ENCODE results near the gene C22orf42. TPM values are rescaled to one million over a fixed set of nuclear protein-coding genes. Genes with fewer than 3 reads are reported as not detected.

The C22orf42 gene
- total and polyA plus RNA-seq, 4 donors, result 0.05 TPM; not detected in 3

- H3K4me3 ChIP-seq, result no peak overlapping the region
- H3K4me1 ChIP-seq (ENCODE audit: control insufficient read depth in 5 of 5, insufficient read depth in 5 of 5, low read length in 5 of 5), result peaks cover 0 to 2% (median 0%) of the 10 kb centered on the region in 5 donors
- no peaks in the 10 kb centered on the region for H3K9me3 ChIP-seq (ENCODE audit: control insufficient read depth in 4 of 4, insufficient read depth in 3 of 4, low read length in 3 of 4)
- TF ChIP-seq CTCF (IDR thresholded peaks at IDR 0.05; ENCODE audit: control extremely low read depth, extremely low read depth), result no peak
- DNase-seq (no peak), ATAC-seq (ENCODE audit: insufficient read depth, low FRiP score) (no peak)
- no peak overlapping the region for H3K27ac ChIP-seq (ENCODE audit: low read depth in 1 of 2, low read length in 1 of 2)
- 78 to 90% methylated on average over 1 of the region's 1 CpG for WGBS, 2 donors
- no peak overlapping the region for H3K9ac ChIP-seq (ENCODE audit: insufficient read depth in 1 of 2, low read length in 2 of 2)
- H3K36me3 ChIP-seq (ENCODE audit: control insufficient read depth in 4 of 4, insufficient read depth in 4 of 4, low read length in 4 of 4), result no peaks in the 10 kb centered on the region
- H3K27me3 ChIP-seq (ENCODE audit: control insufficient read depth in 3 of 3, insufficient read depth in 3 of 3, low read length in 2 of 3), result no peaks in the 10 kb centered on the region
These were observed 26.3 kb downstream of the C22orf42 start for GRCh38 chr22:32132783-32133182.

DNA sequence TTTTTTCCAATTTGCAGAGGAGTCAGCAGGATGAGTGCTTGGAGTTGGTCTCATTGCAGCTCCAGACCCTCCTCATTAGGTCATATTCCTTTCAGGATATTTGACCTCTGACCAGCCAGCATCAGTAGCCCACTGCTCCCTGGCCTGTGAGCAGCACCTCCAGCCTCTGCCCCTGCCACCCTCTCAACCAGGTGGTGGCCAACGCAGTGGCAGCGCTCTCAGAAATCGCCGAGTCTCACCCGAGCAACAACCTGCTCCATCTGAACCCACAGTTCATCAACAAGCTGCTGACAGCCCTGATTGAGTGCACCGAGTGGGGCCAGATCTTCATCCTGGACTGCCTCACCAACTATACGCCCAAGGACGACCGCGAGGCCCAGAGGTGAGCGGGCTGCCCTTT lies 27.0 kb downstream of the C22orf42 start:
- 91 to 93% methylated on average over 11 of the region's 11 CpGs for WGBS, 2 donors
- no peak overlapping the region for H3K4me3 ChIP-seq
- H3K27ac ChIP-seq (ENCODE audit: low read depth in 1 of 2, low read length in 1 of 2), result no peak overlapping the region
- peaks cover 0 to 2% (median 0%) of the 10 kb centered on the region in 5 donors for H3K4me1 ChIP-seq (ENCODE audit: control insufficient read depth in 5 of 5, insufficient read depth in 5 of 5, low read length in 5 of 5)
- no peak for TF ChIP-seq CTCF (IDR thresholded peaks at IDR 0.05; ENCODE audit: control extremely low read depth, extremely low read depth)
- DNase-seq (no peak), ATAC-seq (ENCODE audit: insufficient read depth, low FRiP score) (no peak)
- no peaks in the 10 kb centered on the region for H3K27me3 ChIP-seq (ENCODE audit: control insufficient read depth in 3 of 3, insufficient read depth in 3 of 3, low read length in 2 of 3)
- H3K9me3 ChIP-seq (ENCODE audit: control insufficient read depth in 4 of 4, insufficient read depth in 3 of 4, low read length in 3 of 4), result no peaks in the 10 kb centered on the region
- no peaks in the 10 kb centered on the region for H3K36me3 ChIP-seq (ENCODE audit: control insufficient read depth in 4 of 4, insufficient read depth in 4 of 4, low read length in 4 of 4)
- H3K9ac ChIP-seq (ENCODE audit: insufficient read depth in 1 of 2, low read length in 2 of 2), result no peak overlapping the region

- H3K27ac ChIP-seq (ENCODE audit: low read depth in 1 of 2, low read length in 1 of 2), result no peak overlapping the region
- no peak for DNase-seq
- H3K9me3 ChIP-seq (ENCODE audit: control insufficient read depth in 4 of 4, insufficient read depth in 3 of 4, low read length in 3 of 4), result no peaks in the 10 kb centered on the region
- no peak for TF ChIP-seq CTCF (IDR thresholded peaks at IDR 0.05; ENCODE audit: control extremely low read depth, extremely low read depth)
- no peaks in the 10 kb centered on the region for H3K4me1 ChIP-seq (ENCODE audit: control insufficient read depth in 5 of 5, insufficient read depth in 5 of 5, low read length in 5 of 5)
- no peaks in the 10 kb centered on the region for H3K36me3 ChIP-seq (ENCODE audit: control insufficient read depth in 4 of 4, insufficient read depth in 4 of 4, low read length in 4 of 4)
- no peak overlapping the region for H3K4me3 ChIP-seq
- WGBS, 2 donors, result 77 to 85% methylated on average over 2 of the region's 2 CpGs
- no peak for ATAC-seq (ENCODE audit: insufficient read depth, low FRiP score)
- no peaks in the 10 kb centered on the region for H3K27me3 ChIP-seq (ENCODE audit: control insufficient read depth in 3 of 3, insufficient read depth in 3 of 3, low read length in 2 of 3)
- no peak overlapping the region for H3K9ac ChIP-seq (ENCODE audit: insufficient read depth in 1 of 2, low read length in 2 of 2)
These were observed 28.6 kb downstream of the C22orf42 start for GRCh38 chr22:32130464-32130863.

DNA sequence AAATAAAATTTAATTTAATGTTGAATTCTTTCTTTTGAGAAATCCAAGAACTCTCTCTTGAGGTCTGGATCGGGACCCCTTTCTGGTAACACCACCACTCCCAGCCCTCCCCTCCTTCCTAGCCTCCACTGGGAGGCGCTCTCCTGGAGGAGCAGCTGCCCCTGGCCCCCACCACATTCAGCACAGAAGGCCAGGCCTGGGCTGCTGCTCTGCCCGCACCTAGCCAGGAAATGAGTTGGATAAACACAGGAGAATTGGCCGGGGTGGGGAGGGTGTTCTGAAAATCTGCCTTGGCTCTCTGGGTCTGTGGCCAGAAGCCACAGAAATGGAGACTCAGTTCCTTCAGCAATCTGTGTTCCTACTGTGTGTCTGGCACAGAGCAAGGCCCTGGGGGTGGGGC lies 31.2 kb downstream of the C22orf42 start:
- H3K9ac ChIP-seq (ENCODE audit: insufficient read depth in 1 of 2, low read length in 2 of 2), result no peak overlapping the region
- no peak for TF ChIP-seq CTCF (IDR thresholded peaks at IDR 0.05; ENCODE audit: control extremely low read depth, extremely low read depth)
- H3K4me1 ChIP-seq (ENCODE audit: control insufficient read depth in 5 of 5, insufficient read depth in 5 of 5, low read length in 5 of 5), result no peaks in the 10 kb centered on the region
- H3K4me3 ChIP-seq, result no peak overlapping the region
- 75 to 83% methylated on average over 4 of the region's 4 CpGs for WGBS, 2 donors
- H3K9me3 ChIP-seq (ENCODE audit: control insufficient read depth in 4 of 4, insufficient read depth in 3 of 4, low read length in 3 of 4), result no peaks in the 10 kb centered on the region
- no peak overlapping the region for H3K27ac ChIP-seq (ENCODE audit: low read depth in 1 of 2, low read length in 1 of 2)
- no peaks in the 10 kb centered on the region for H3K36me3 ChIP-seq (ENCODE audit: control insufficient read depth in 4 of 4, insufficient read depth in 4 of 4, low read length in 4 of 4)
- DNase-seq (no peak), ATAC-seq (ENCODE audit: insufficient read depth, low FRiP score) (no peak)
- H3K27me3 ChIP-seq (ENCODE audit: control insufficient read depth in 3 of 3, insufficient read depth in 3 of 3, low read length in 2 of 3), result no peaks in the 10 kb centered on the region

All from lung (tissue), 12 donors.